GM21367 (cell line): Measurements from ENCODE around the gene NPDC1.
"Not testable (repeated sequence)": the region's sequence is repeated elsewhere in the genome, so short reads cannot be mapped to it uniquely, and the experiment has no call there.

Experiments
- ATAC-seq: cut with Tn5 transposase; IDR thresholded peaks from one replicate; pipeline ENCODE4 v1.9.1; 2021; ENCODE audit not compliant: unreplicated experiment

The NPDC1 gene

GRCh38 chr9:137041124-137041523 lies 4.9 kb downstream of the NPDC1 start:
- no peak for ATAC-seq

- no peak for ATAC-seq
These were observed 5.4 kb downstream of the NPDC1 start for GRCh38 chr9:137040568-137040967.

GRCh38 chr9:137039611-137040366 lies 6.2 kb downstream of the NPDC1 start:
- ATAC-seq, result no peak

GRCh38 chr9:137038916-137039315 lies 7.1 kb downstream of the NPDC1 start:
- no peak for ATAC-seq

GRCh38 chr9:137037483-137037882 lies 8.5 kb downstream of the NPDC1 start:
- ATAC-seq, result no peak

- ATAC-seq, result no peak
These were observed 8.9 kb downstream of the NPDC1 start for GRCh38 chr9:137037035-137037434.

- no peak for ATAC-seq
These were observed 10.0 kb downstream of the NPDC1 start for GRCh38 chr9:137035937-137036336.

GRCh38 chr9:137035507-137035834 lies 10.5 kb downstream of the NPDC1 start:
- no peak for ATAC-seq

GRCh38 chr9:137034709-137035506 lies 11.1 kb downstream of the NPDC1 start:
- ATAC-seq, result peak; percentile 51

GRCh38 chr9:137034039-137034708 lies 11.8 kb downstream of the NPDC1 start:
- ATAC-seq, result no peak

GRCh38 chr9:137033481-137033880 lies 12.5 kb downstream of the NPDC1 start:
- ATAC-seq, result not testable (repeated sequence)

GRCh38 chr9:137032858-137033257 lies 13.1 kb downstream of the NPDC1 start:
- ATAC-seq, result no peak

- ATAC-seq, result no peak
These were observed 13.9 kb downstream of the NPDC1 start, which contains the start of gene FUT7 for GRCh38 chr9:137031904-137032640. Gene FUT7 (minus strand): TSS chr9:137032088. CDS start chr9:137031991, 97 bp downstream.

GRCh38 chr9:137030538-137031527 lies 15.1 kb downstream of the NPDC1 start:
- no peak for ATAC-seq

- no peak for ATAC-seq
These were observed 16.0 kb downstream of the NPDC1 start for GRCh38 chr9:137030006-137030405.

- ATAC-seq, result peak; percentile 32
These were observed 16.7 kb downstream of the NPDC1 start for GRCh38 chr9:137029058-137029936.

- ATAC-seq, result no peak
These were observed 17.5 kb downstream of the NPDC1 start for GRCh38 chr9:137028263-137029057.
